Measurements from ENCODE around the gene CLASP1.

GRCh38 chr2:121455446-121455845, 193.8 kb downstream of the CLASP1 start:
- TF ChIP-seq POLR2AphosphoS5 (IDR thresholded peaks at IDR 0.05; ENCODE audit: low read depth, low read length), result no peak
- no peak for TF ChIP-seq POLR2A (IDR thresholded peaks at IDR 0.05; ENCODE audit: low read depth, low read length)
- no peak for TF ChIP-seq PAX5 (IDR thresholded peaks at IDR 0.05; ENCODE audit: insufficient read depth, low read length, severe bottlenecking)

Measured in GM12891 (cell line).